ENCODE results near the gene CPNE5.

CPNE5 gene

GRCh38 chr6:36793913-36794712 is 45.1 kb downstream of the CPNE5 start:
- Histone ChIP-seq H3K4me1 (ENCODE audit: control insufficient read depth, insufficient read depth, low read length) (no peaks in the 10 kb centered on the region), H3K4me3 (ENCODE audit: low read length) (no peak overlapping the region), H3K27me3 (ENCODE audit: control insufficient read depth, insufficient read depth, low read length) (peaks cover 54% of the 10 kb centered on the region), H3K36me3 (ENCODE audit: insufficient read depth, low read length) (no peaks in the 10 kb centered on the region), H3K9ac (ENCODE audit: low read depth, low read length) (no peak overlapping the region), H3K4me2 (ENCODE audit: low read length) (no peak overlapping the region), H3K9me3 (replicated peaks; ENCODE audit: low read length) (no peaks in the 10 kb centered on the region)

- peaks cover 57% of the 10 kb centered on the region for H3K27me3 ChIP-seq (ENCODE audit: control insufficient read depth, insufficient read depth, low read length)
- H3K9me3 ChIP-seq (replicated peaks; ENCODE audit: low read length), result no peaks in the 10 kb centered on the region
- H3K9ac ChIP-seq (ENCODE audit: low read depth, low read length), result no peak overlapping the region
- no peaks in the 10 kb centered on the region for H3K4me1 ChIP-seq (ENCODE audit: control insufficient read depth, insufficient read depth, low read length)
- no peak overlapping the region for H3K4me3 ChIP-seq (ENCODE audit: low read length)
- H3K36me3 ChIP-seq (ENCODE audit: insufficient read depth, low read length), result no peaks in the 10 kb centered on the region
- no peak overlapping the region for H3K4me2 ChIP-seq (ENCODE audit: low read length)
Measured at GRCh38 chr6:36793296-36793912, 45.8 kb downstream of the CPNE5 start.

GRCh38 chr6:36791521-36792135 is 47.6 kb downstream of the CPNE5 start:
- no peaks in the 10 kb centered on the region for H3K36me3 ChIP-seq (ENCODE audit: insufficient read depth, low read length)
- H3K4me1 ChIP-seq (ENCODE audit: control insufficient read depth, insufficient read depth, low read length), result no peaks in the 10 kb centered on the region
- no peak overlapping the region for H3K9ac ChIP-seq (ENCODE audit: low read depth, low read length)
- H3K4me3 ChIP-seq (ENCODE audit: low read length), result no peak overlapping the region
- peaks cover 50% of the 10 kb centered on the region for H3K27me3 ChIP-seq (ENCODE audit: control insufficient read depth, insufficient read depth, low read length)
- H3K9me3 ChIP-seq (replicated peaks; ENCODE audit: low read length), result no peaks in the 10 kb centered on the region
- H3K4me2 ChIP-seq (ENCODE audit: low read length), result no peak overlapping the region

GRCh38 chr6:36791085-36791484 is 48.2 kb downstream of the CPNE5 start:
- Histone ChIP-seq H3K9me3 (replicated peaks; ENCODE audit: low read length) (no peaks in the 10 kb centered on the region), H3K36me3 (ENCODE audit: insufficient read depth, low read length) (no peaks in the 10 kb centered on the region), H3K27me3 (ENCODE audit: control insufficient read depth, insufficient read depth, low read length) (peaks cover 50% of the 10 kb centered on the region), H3K4me2 (ENCODE audit: low read length) (no peak overlapping the region), H3K4me1 (ENCODE audit: control insufficient read depth, insufficient read depth, low read length) (no peaks in the 10 kb centered on the region), H3K9ac (ENCODE audit: low read depth, low read length) (no peak overlapping the region), H3K4me3 (ENCODE audit: low read length) (no peak overlapping the region)

GRCh38 chr6:36788768-36789167 is 50.5 kb downstream of the CPNE5 start:
- no peak overlapping the region for H3K4me2 ChIP-seq (ENCODE audit: low read length)
- no peak overlapping the region for H3K9ac ChIP-seq (ENCODE audit: low read depth, low read length)
- no peak overlapping the region for H3K4me3 ChIP-seq (ENCODE audit: low read length)
- no peaks in the 10 kb centered on the region for H3K4me1 ChIP-seq (ENCODE audit: control insufficient read depth, insufficient read depth, low read length)
- H3K27me3 ChIP-seq (ENCODE audit: control insufficient read depth, insufficient read depth, low read length), result peaks cover 38% of the 10 kb centered on the region
- H3K36me3 ChIP-seq (ENCODE audit: insufficient read depth, low read length), result no peaks in the 10 kb centered on the region
- no peaks in the 10 kb centered on the region for H3K9me3 ChIP-seq (replicated peaks; ENCODE audit: low read length)

GRCh38 chr6:36788186-36788585 is 51.1 kb downstream of the CPNE5 start:
- no peak overlapping the region for H3K4me2 ChIP-seq (ENCODE audit: low read length)
- no peaks in the 10 kb centered on the region for H3K4me1 ChIP-seq (ENCODE audit: control insufficient read depth, insufficient read depth, low read length)
- H3K27me3 ChIP-seq (ENCODE audit: control insufficient read depth, insufficient read depth, low read length), result peaks cover 32% of the 10 kb centered on the region
- H3K9me3 ChIP-seq (replicated peaks; ENCODE audit: low read length), result no peaks in the 10 kb centered on the region
- H3K4me3 ChIP-seq (ENCODE audit: low read length), result no peak overlapping the region
- no peaks in the 10 kb centered on the region for H3K36me3 ChIP-seq (ENCODE audit: insufficient read depth, low read length)
- no peak overlapping the region for H3K9ac ChIP-seq (ENCODE audit: low read depth, low read length)

- Histone ChIP-seq H3K4me2 (ENCODE audit: low read length) (no peak overlapping the region), H3K9me3 (replicated peaks; ENCODE audit: low read length) (no peaks in the 10 kb centered on the region), H3K4me3 (ENCODE audit: low read length) (no peak overlapping the region), H3K36me3 (ENCODE audit: insufficient read depth, low read length) (no peaks in the 10 kb centered on the region), H3K4me1 (ENCODE audit: control insufficient read depth, insufficient read depth, low read length) (no peaks in the 10 kb centered on the region), H3K27me3 (ENCODE audit: control insufficient read depth, insufficient read depth, low read length) (peaks cover 27% of the 10 kb centered on the region), H3K9ac (ENCODE audit: low read depth, low read length) (no peak overlapping the region)
Measured at GRCh38 chr6:36787210-36787609, 52.0 kb downstream of the CPNE5 start.

- Histone ChIP-seq H3K4me2 (ENCODE audit: low read length) (no peak overlapping the region), H3K4me1 (ENCODE audit: control insufficient read depth, insufficient read depth, low read length) (no peaks in the 10 kb centered on the region)
Measured at GRCh38 chr6:36786055-36786675, 53.1 kb downstream of the CPNE5 start.

GRCh38 chr6:36784376-36784636 is 54.9 kb downstream of the CPNE5 start:
- Histone ChIP-seq H3K36me3 (ENCODE audit: insufficient read depth, low read length) (no peaks in the 10 kb centered on the region), H3K4me3 (ENCODE audit: low read length) (no peak overlapping the region), H3K27me3 (ENCODE audit: control insufficient read depth, insufficient read depth, low read length) (peaks cover 20% of the 10 kb centered on the region), H3K4me2 (ENCODE audit: low read length) (no peak overlapping the region), H3K9ac (ENCODE audit: low read depth, low read length) (no peak overlapping the region), H3K9me3 (replicated peaks; ENCODE audit: low read length) (no peaks in the 10 kb centered on the region), H3K4me1 (ENCODE audit: control insufficient read depth, insufficient read depth, low read length) (no peaks in the 10 kb centered on the region)

More at GRCh38 chr6:36786055-36786675, 53.1 kb downstream of the CPNE5 start:
- H3K9ac ChIP-seq (ENCODE audit: low read depth, low read length), result no peak overlapping the region
- no peaks in the 10 kb centered on the region for H3K9me3 ChIP-seq (replicated peaks; ENCODE audit: low read length)
- H3K4me3 ChIP-seq (ENCODE audit: low read length), result no peak overlapping the region
- no peaks in the 10 kb centered on the region for H3K36me3 ChIP-seq (ENCODE audit: insufficient read depth, low read length)
- H3K27me3 ChIP-seq (ENCODE audit: control insufficient read depth, insufficient read depth, low read length), result peaks cover 20% of the 10 kb centered on the region

- Histone ChIP-seq H3K36me3 (ENCODE audit: insufficient read depth, low read length) (no peaks in the 10 kb centered on the region), H3K27me3 (ENCODE audit: control insufficient read depth, insufficient read depth, low read length) (peaks cover 20% of the 10 kb centered on the region), H3K4me3 (ENCODE audit: low read length) (no peak overlapping the region), H3K9ac (ENCODE audit: low read depth, low read length) (no peak overlapping the region), H3K9me3 (replicated peaks; ENCODE audit: low read length) (no peaks in the 10 kb centered on the region), H3K4me2 (ENCODE audit: low read length) (no peak overlapping the region), H3K4me1 (ENCODE audit: control insufficient read depth, insufficient read depth, low read length) (no peaks in the 10 kb centered on the region)
Measured at GRCh38 chr6:36783603-36784375, 55.5 kb downstream of the CPNE5 start.

- Histone ChIP-seq H3K9ac (ENCODE audit: low read depth, low read length) (no peak overlapping the region), H3K27me3 (ENCODE audit: control insufficient read depth, insufficient read depth, low read length) (peaks cover 31% of the 10 kb centered on the region), H3K4me3 (ENCODE audit: low read length) (no peak overlapping the region), H3K4me1 (ENCODE audit: control insufficient read depth, insufficient read depth, low read length) (no peaks in the 10 kb centered on the region), H3K9me3 (replicated peaks; ENCODE audit: low read length) (no peaks in the 10 kb centered on the region), H3K4me2 (ENCODE audit: low read length) (no peak overlapping the region), H3K36me3 (ENCODE audit: insufficient read depth, low read length) (no peaks in the 10 kb centered on the region)
Measured at GRCh38 chr6:36781669-36782068, 57.6 kb downstream of the CPNE5 start.
